Loucy (cell line): Measurements from ENCODE around the gene COQ8B.

Source experiments
- H2AFZ ChIP-seq: fragments of 200-600 bp; sonication (generic); 2 replicates; pipeline ENCODE4 v1.6.0; 2016; ENCODE audit warnings: antibody characterized with exemption, mild to moderate bottlenecking, low read length, moderate library complexity
- H3F3A ChIP-seq: fragments of 200-600 bp; 2 replicates; pipeline ENCODE4 v1.6.0; 2016; ENCODE audit warnings: antibody characterized with exemption, low read depth, mild to moderate bottlenecking
- H3K27me3 ChIP-seq: fragments of 200-600 bp; sonication (generic); 2 replicates; pipeline ENCODE4 v1.6.1; 2014; ENCODE audit warnings: low read length, mild to moderate bottlenecking; ENCODE audit not compliant: insufficient read depth, poor library complexity, severe bottlenecking
- H3K36me3 ChIP-seq: fragments of 200-600 bp; sonication (generic); 2 replicates; pipeline ENCODE4 v1.6.1; 2016; ENCODE audit warnings: low read length; ENCODE audit not compliant: insufficient read depth
- H3K4me1 ChIP-seq: fragments of 200-600 bp; sonication (generic); 2 replicates; pipeline ENCODE4 v1.5.1; 2014; ENCODE audit warnings: low read length, mild to moderate bottlenecking; ENCODE audit not compliant: insufficient read depth, poor library complexity, severe bottlenecking
- H3K4me2 ChIP-seq: fragments of 200-600 bp; sonication (generic); 2 replicates; pipeline ENCODE4 v1.6.0; 2014; ENCODE audit warnings: antibody characterized with exemption, low read length, low read depth, mild to moderate bottlenecking; ENCODE audit not compliant: poor library complexity, severe bottlenecking
- H3K4me3 ChIP-seq: fragments of 200-600 bp; sonication (generic); 2 replicates; pipeline ENCODE4 v1.5.1; 2014; ENCODE audit warnings: low read length, mild to moderate bottlenecking, mixed read lengths; ENCODE audit not compliant: poor library complexity, severe bottlenecking
- H3K79me2 ChIP-seq: fragments of 200-600 bp; sonication (generic); 2 replicates; pipeline ENCODE4 v1.6.1; 2014; ENCODE audit warnings: low read length; ENCODE audit not compliant: insufficient read depth
- H3K9ac ChIP-seq: fragments of 200-600 bp; sonication (generic); 2 replicates; pipeline ENCODE4 v1.6.0; 2014; ENCODE audit warnings: mild to moderate bottlenecking, low read depth, low read length, moderate library complexity; ENCODE audit not compliant: poor library complexity, severe bottlenecking
- H3K9me2 ChIP-seq: fragments of 200-600 bp; sonication (generic); replicated peaks from 2 replicates; pipeline ENCODE4 v1.6.1; 2016; ENCODE audit warnings: low read depth, low read length, mixed read lengths
- H3K9me3 ChIP-seq: fragments of 200-600 bp; sonication (generic); 2 replicates; pipeline ENCODE4 v1.6.1; 2014; ENCODE audit warnings: mild to moderate bottlenecking, antibody characterized with exemption, low read length, low read depth; ENCODE audit not compliant: insufficient read depth
- H4K20me1 ChIP-seq: fragments of 200-600 bp; sonication (generic); 2 replicates; pipeline ENCODE4 v1.6.0; 2014; ENCODE audit warnings: antibody characterized with exemption, low read length, mild to moderate bottlenecking; ENCODE audit not compliant: insufficient read depth, poor library complexity, severe bottlenecking
- EZH2phosphoT487 ChIP-seq: fragments of 200-600 bp; IDR thresholded peaks from 2 replicates; pipeline ENCODE4 v1.6.1; 2018; ENCODE audit warnings: antibody characterized with exemption, mild to moderate bottlenecking, moderate library complexity, borderline replicate concordance
- TF ChIP-seq, protein P1 (sequence below): fragments of 200-600 bp; sonication (generic); conservative IDR thresholded peaks from 2 replicates; pipeline ENCODE4 v1.5.1; 2014; ENCODE audit warnings: mild to moderate bottlenecking, antibody characterized with exemption, low read length

COQ8B gene

DNA sequence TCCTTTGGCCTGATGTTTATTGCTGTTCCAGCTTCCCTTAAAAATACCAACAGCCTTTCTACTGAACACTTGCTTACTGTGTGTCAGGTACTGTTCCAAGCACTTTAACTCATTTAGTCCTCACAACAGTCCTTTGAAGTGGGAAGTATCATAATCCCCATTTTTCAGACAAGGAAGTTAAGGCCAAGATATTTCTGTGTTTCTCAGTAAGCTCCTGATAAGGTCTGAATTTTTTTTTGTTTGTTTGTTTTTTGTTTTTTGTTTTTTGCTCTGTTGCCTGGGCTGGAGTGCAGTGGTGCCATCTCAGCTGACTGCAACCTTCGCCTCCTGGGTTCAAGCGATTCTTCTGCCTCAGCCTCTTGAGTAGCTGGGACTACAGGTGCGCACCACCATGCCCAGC lies 41.8 kb upstream of the COQ8B start:
- H3K9ac ChIP-seq = no peak overlapping the region
- H3K9me3 ChIP-seq = no peaks in the 10 kb centered on the region
- no peaks in the 10 kb centered on the region for H3K27me3 ChIP-seq
- H3F3A ChIP-seq = no peaks in the 10 kb centered on the region
- H3K79me2 ChIP-seq = peaks cover 85% of the 10 kb centered on the region
- peaks cover 55% of the 10 kb centered on the region for H4K20me1 ChIP-seq
- no peak overlapping the region for H3K4me2 ChIP-seq
- peaks cover 67% of the 10 kb centered on the region; the same call in 1 of the 2 replicates for H3K36me3 ChIP-seq
- peaks cover 33% of the 10 kb centered on the region for H3K4me1 ChIP-seq
- no peak overlapping the region for H2AFZ ChIP-seq
- H3K4me3 ChIP-seq = no peak overlapping the region
- no peaks in the 10 kb centered on the region for H3K9me2 ChIP-seq
- TF ChIP-seq, protein P1, sequence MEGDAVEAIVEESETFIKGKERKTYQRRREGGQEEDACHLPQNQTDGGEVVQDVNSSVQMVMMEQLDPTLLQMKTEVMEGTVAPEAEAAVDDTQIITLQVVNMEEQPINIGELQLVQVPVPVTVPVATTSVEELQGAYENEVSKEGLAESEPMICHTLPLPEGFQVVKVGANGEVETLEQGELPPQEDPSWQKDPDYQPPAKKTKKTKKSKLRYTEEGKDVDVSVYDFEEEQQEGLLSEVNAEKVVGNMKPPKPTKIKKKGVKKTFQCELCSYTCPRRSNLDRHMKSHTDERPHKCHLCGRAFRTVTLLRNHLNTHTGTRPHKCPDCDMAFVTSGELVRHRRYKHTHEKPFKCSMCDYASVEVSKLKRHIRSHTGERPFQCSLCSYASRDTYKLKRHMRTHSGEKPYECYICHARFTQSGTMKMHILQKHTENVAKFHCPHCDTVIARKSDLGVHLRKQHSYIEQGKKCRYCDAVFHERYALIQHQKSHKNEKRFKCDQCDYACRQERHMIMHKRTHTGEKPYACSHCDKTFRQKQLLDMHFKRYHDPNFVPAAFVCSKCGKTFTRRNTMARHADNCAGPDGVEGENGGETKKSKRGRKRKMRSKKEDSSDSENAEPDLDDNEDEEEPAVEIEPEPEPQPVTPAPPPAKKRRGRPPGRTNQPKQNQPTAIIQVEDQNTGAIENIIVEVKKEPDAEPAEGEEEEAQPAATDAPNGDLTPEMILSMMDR = no peak
- no peak for TF ChIP-seq EZH2phosphoT487

DNA sequence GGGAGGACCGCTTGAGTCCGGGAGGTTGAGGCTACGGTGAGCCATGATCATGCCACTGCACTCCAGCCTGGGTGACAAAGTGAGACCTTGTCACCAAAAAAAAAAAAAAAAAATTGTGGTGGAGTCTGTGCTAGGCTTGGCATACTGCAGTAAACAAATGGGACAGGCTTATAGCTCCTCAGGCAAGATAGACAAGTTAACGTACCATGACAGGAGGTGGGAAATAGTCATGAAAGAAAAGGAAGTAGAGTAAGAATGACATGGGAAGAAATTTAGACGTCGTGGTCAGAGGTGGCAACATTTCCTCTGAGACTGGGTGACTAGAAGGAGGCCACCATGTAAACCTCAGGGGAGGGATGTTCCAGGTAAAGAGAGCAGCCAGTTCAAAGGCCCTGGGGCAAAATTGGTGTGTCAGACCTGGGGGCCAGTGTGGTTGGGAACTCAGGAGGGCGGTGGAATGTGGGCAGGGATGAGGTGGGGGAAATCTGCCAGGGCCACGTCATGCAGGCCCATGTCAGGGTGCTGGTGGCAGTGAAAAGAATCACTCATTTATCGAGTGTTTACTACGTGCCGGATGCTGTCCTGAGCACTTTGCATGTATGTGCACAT lies 39.9 kb upstream of the COQ8B start:
- TF ChIP-seq EZH2phosphoT487 = no peak
- TF ChIP-seq, protein P1 = no peak
- peaks cover 38% of the 10 kb centered on the region for H3K4me1 ChIP-seq
- H3K4me2 ChIP-seq = peak overlapping the region; percentile 80
- H3K79me2 ChIP-seq = peaks cover 87% of the 10 kb centered on the region
- H3K9me2 ChIP-seq = no peaks in the 10 kb centered on the region
- H3K9me3 ChIP-seq = no peaks in the 10 kb centered on the region
- no peak overlapping the region for H2AFZ ChIP-seq
- no peaks in the 10 kb centered on the region for H3F3A ChIP-seq
- H3K4me3 ChIP-seq = peak overlapping the region; percentile 68
- H3K36me3 ChIP-seq = peaks cover 48% of the 10 kb centered on the region; the same call in 1 of the 2 replicates
- no peaks in the 10 kb centered on the region for H3K27me3 ChIP-seq
- H4K20me1 ChIP-seq = peaks cover 65% of the 10 kb centered on the region
- H3K9ac ChIP-seq = peak overlapping the region; percentile 44

DNA sequence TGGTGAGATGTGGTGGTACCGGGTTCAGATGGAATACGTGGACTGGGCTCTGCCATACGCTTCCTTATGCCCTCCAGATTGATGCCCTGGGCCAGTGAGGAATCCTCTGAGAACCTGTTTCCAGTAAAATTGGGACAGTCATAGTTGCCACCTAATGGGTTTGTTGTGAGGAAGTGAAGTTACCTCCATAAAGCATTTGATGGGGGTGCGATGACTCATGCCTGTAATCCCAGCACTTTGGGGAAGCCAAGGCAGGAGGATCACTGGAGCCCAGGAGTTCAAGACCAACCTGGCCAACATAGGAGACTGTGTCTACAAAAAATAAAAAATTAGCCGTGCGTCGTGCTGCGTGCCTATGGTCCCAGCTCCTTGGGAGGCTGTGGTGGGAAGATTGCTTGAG lies 39.1 kb upstream of the COQ8B start:
- Histone ChIP-seq H3K4me1 (peaks cover 38% of the 10 kb centered on the region), H3F3A (no peaks in the 10 kb centered on the region), H3K9ac (peak overlapping the region; percentile 44), H3K36me3 (peaks cover 41% of the 10 kb centered on the region; the same call in 1 of the 2 replicates), H2AFZ (no peak overlapping the region), H4K20me1 (peaks cover 69% of the 10 kb centered on the region), H3K9me2 (no peaks in the 10 kb centered on the region), H3K27me3 (no peaks in the 10 kb centered on the region), H3K4me3 (peak overlapping the region; percentile 68), H3K9me3 (no peaks in the 10 kb centered on the region), H3K79me2 (peaks cover 88% of the 10 kb centered on the region), H3K4me2 (peak overlapping the region; percentile 80)
- TF ChIP-seq, protein P1 = no peak
- no peak for TF ChIP-seq EZH2phosphoT487
